Adipocyte (in vitro differentiated cells): ENCODE results near the gene CST4.
A peak's percentile ranks its signal among the peaks of the same experiment; 100 is the strongest.
"Not testable (repeated sequence)": the region's sequence is repeated elsewhere in the genome, so short reads cannot be mapped to it uniquely, and the experiment has no call there.

Experiments used
- DNase-seq: peaks from one replicate; pipeline ENCODE4 v3.0.0-alpha.2; 2015; ENCODE audit warnings: low read depth
- H3K27me3 ChIP-seq: replicated peaks from 2 replicates; pipeline ENCODE4 v1.7.0; 2013; ENCODE audit warnings: mild to moderate bottlenecking, low read length, moderate library complexity; ENCODE audit not compliant: control insufficient read depth, insufficient read depth
- H3K36me3 ChIP-seq: 2 replicates; pipeline ENCODE4 v1.7.0; 2013; ENCODE audit warnings: low read length, mild to moderate bottlenecking, moderate library complexity; ENCODE audit not compliant: control insufficient read depth, insufficient read depth, severe bottlenecking
- H3K4me1 ChIP-seq: 2 replicates; pipeline ENCODE4 v1.7.0; 2013; ENCODE audit warnings: mild to moderate bottlenecking, low read length, moderate library complexity; ENCODE audit not compliant: control insufficient read depth, insufficient read depth
- H3K4me3 ChIP-seq: 2 replicates; pipeline ENCODE4 v1.7.0; 2013; ENCODE audit warnings: mild to moderate bottlenecking, low read length, moderate library complexity
- H3K9ac ChIP-seq: 2 replicates; pipeline ENCODE4 v1.7.0; 2013; ENCODE audit warnings: mild to moderate bottlenecking, low read length, moderate library complexity
- H3K9me3 ChIP-seq: 2 replicates; pipeline ENCODE4 v1.7.0; 2013; ENCODE audit warnings: mild to moderate bottlenecking, low read length, moderate library complexity; ENCODE audit not compliant: control insufficient read depth

Gene CST4

DNA sequence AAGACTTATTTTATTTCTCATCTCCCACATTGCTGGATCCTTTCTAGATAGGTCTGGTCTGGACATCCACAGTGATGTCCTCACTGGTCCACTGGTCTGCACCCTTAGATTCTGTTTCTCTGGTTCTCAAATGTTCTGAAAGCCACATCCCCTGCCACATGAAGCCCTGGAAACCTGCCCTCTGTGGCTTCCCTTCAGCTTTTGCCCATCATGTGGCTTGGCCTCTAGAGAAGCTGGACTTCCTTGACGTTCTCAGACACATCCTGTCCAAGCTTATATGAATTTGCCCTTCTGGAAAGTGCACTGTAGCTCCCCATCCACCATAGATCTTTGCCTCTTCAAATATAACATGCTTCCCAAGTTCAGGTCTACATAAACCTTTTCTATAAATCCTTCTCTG is 18.5 kb downstream of the CST4 start:
- Histone ChIP-seq H3K27me3 (no peaks in the 10 kb centered on the region), H3K4me3 (no peak overlapping the region), H3K36me3 (no peaks in the 10 kb centered on the region), H3K4me1 (peaks cover 17% of the 10 kb centered on the region), H3K9me3 (peaks cover 3% of the 10 kb centered on the region), H3K9ac (no peak overlapping the region)
- DNase-seq: no peak

- no peak overlapping the region for H3K9ac ChIP-seq
- no peaks in the 10 kb centered on the region for H3K36me3 ChIP-seq
- H3K9me3 ChIP-seq: peaks cover 3% of the 10 kb centered on the region
- no peak for DNase-seq
- no peaks in the 10 kb centered on the region for H3K27me3 ChIP-seq
- H3K4me1 ChIP-seq: peaks cover 17% of the 10 kb centered on the region
- H3K4me3 ChIP-seq: no peak overlapping the region
Observed at GRCh38 chr20:23669866-23670265, 19.0 kb downstream of the CST4 start.

DNA sequence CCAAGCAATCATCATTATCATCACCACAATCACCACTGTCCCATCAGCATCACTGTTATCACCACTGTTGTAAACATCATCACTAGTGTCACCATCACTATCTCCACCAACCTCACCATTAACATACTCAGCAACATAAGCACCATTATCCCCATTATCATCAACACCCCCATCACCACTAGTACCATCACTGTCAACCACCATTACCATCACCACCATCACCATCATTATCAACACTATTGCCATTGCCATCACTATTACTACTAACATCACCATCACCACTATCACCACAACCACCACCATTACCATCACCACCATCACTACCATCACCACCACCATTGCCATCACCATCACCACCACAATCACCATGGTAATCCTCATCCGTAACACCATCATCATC is 19.5 kb downstream of the CST4 start:
- Histone ChIP-seq H3K36me3 (no peaks in the 10 kb centered on the region), H3K9ac (no peak overlapping the region), H3K4me1 (peaks cover 17% of the 10 kb centered on the region), H3K27me3 (no peaks in the 10 kb centered on the region), H3K9me3 (peaks cover 3% of the 10 kb centered on the region), H3K4me3 (no peak overlapping the region)
- no peak for DNase-seq

DNA sequence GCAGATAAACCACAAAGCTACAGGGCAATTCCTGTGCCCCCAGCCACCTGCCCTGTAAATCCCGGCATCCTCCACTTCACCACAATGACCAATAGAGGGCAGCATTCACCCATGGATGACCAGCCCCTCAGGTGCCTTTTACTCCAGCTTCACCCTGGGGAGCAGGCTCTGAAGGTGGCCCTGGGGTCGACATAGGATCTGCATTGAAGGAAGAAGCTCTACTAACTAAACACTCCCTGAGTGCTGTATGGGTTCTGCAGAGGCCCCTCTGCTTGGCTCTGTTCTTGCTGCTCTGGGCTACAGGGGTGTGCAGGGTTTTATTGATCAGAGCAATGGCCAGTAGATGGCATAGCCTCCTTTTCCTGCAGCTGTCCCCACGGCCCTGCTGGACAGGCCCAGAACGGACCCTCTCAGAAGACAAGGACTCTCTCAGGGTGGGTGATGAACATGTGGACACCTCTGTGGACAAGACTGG is 20.3 kb downstream of the CST4 start:
- H3K9me3 ChIP-seq: peaks cover 3% of the 10 kb centered on the region
- peak; percentile 82 for DNase-seq
- no peaks in the 10 kb centered on the region for H3K27me3 ChIP-seq
- peaks cover 17% of the 10 kb centered on the region for H3K4me1 ChIP-seq
- no peaks in the 10 kb centered on the region for H3K36me3 ChIP-seq
- no peak overlapping the region for H3K9ac ChIP-seq
- no peak overlapping the region for H3K4me3 ChIP-seq

DNA sequence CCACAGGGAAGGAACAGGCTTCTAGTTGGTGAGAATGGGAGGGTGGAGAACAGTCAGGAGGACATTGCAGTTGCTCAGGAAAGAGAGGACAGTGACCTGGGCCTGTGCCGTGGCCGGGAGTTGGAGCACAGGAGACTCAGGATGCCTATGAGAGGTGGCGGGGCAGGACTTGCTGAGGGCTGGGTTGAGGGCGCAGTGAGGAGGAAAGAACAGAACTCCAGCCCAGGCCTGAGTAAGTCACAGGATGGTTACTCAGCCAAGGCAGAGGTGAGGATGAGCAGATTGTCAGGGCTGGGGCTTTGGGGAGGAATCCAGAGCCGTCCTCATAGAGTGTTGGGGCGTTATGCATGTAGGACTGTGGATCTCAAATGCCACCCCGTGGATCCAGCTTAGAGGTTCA is 21.2 kb downstream of the CST4 start:
- no peak for DNase-seq
- H3K9ac ChIP-seq: no peak overlapping the region
- H3K27me3 ChIP-seq: no peaks in the 10 kb centered on the region
- H3K4me1 ChIP-seq: peaks cover 17% of the 10 kb centered on the region
- no peak overlapping the region for H3K4me3 ChIP-seq
- H3K36me3 ChIP-seq: no peaks in the 10 kb centered on the region
- H3K9me3 ChIP-seq: no peaks in the 10 kb centered on the region

DNA sequence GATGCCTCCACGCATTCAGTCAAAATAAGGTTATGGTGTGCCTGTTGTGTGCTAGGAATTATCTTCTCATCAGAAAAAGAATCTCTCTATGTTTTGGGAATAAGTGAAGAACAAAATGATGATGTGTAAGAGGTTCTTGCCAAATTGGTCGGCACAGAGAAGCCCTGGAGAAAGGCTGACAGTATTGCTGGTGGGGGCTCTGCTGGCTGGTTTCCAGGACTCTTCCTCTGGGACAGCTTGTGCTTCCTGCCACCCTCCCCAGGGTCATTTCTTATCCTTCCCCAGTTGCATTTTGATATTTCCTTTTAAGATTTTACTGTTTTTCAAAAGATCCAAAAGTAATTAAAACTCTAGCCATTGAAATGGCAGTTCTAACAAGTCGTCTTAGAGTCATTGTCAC is 22.1 kb downstream of the CST4 start:
- H3K9me3 ChIP-seq: no peaks in the 10 kb centered on the region
- DNase-seq: no peak
- no peaks in the 10 kb centered on the region for H3K27me3 ChIP-seq
- H3K9ac ChIP-seq: no peak overlapping the region
- no peak overlapping the region for H3K4me3 ChIP-seq
- peaks cover 15% of the 10 kb centered on the region for H3K4me1 ChIP-seq
- no peaks in the 10 kb centered on the region for H3K36me3 ChIP-seq

DNA sequence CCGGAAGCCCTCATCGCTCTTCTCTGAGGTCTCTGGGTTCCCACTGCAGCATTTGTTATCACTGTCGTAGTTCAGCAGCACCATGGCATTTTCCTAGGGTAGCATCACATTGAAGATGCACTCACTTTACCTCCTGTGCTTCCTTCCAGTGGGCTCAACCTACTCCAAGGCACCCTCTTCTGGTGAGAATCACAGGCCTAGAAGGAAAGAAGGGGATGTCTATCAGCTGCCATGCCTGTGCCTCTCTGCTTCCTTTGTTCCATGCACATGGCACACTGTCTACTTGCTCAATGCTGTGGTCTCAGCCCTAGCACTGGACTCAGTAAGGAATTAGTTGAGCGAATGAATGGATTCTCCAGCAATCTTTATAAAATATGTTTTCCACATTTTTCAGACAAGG is 22.6 kb downstream of the CST4 start:
- H3K4me3 ChIP-seq: no peak overlapping the region
- DNase-seq: no peak
- no peaks in the 10 kb centered on the region for H3K9me3 ChIP-seq
- peaks cover 10% of the 10 kb centered on the region for H3K4me1 ChIP-seq
- no peaks in the 10 kb centered on the region for H3K36me3 ChIP-seq
- no peak overlapping the region for H3K9ac ChIP-seq
- no peaks in the 10 kb centered on the region for H3K27me3 ChIP-seq

GRCh38 chr20:23664954-23665353 is 23.9 kb downstream of the CST4 start:
- Histone ChIP-seq H3K27me3 (no peaks in the 10 kb centered on the region), H3K4me1 (peaks cover 20% of the 10 kb centered on the region), H3K4me3 (no peak overlapping the region), H3K36me3 (no peaks in the 10 kb centered on the region), H3K9ac (no peak overlapping the region), H3K9me3 (no peaks in the 10 kb centered on the region)
- no peak for DNase-seq

GRCh38 chr20:23664046-23664445 is 24.8 kb downstream of the CST4 start:
- not testable (repeated sequence) for H3K4me3 ChIP-seq, DNase-seq, H3K9ac ChIP-seq, H3K9me3 ChIP-seq, H3K27me3 ChIP-seq, H3K36me3 ChIP-seq
- peaks cover 22% of the 10 kb centered on the region for H3K4me1 ChIP-seq

DNA sequence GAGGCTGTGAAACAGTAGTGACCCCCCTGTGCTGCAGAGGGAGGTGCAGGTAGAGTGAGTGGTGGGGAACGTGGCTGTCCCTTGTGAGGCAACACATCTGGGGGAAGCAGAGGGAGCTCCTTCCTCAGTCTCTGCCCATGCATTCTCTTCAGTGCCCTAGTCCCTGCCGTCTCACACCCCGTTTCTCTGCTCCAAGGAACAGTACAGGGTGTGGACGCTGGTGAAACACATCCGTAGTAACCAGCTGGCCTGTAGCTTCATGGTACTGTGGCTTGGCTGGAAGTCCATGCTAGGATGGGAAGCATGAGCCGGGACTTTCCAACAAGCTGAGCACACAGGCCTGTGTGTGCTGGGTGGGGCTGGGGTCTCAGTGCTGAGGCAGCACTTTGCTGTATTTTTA is 25.7 kb downstream of the CST4 start:
- Histone ChIP-seq H3K36me3 (no peaks in the 10 kb centered on the region), H3K4me1 (peaks cover 22% of the 10 kb centered on the region), H3K27me3 (no peaks in the 10 kb centered on the region), H3K9ac (no peak overlapping the region), H3K9me3 (no peaks in the 10 kb centered on the region), H3K4me3 (no peak overlapping the region)
- DNase-seq: no peak

DNA sequence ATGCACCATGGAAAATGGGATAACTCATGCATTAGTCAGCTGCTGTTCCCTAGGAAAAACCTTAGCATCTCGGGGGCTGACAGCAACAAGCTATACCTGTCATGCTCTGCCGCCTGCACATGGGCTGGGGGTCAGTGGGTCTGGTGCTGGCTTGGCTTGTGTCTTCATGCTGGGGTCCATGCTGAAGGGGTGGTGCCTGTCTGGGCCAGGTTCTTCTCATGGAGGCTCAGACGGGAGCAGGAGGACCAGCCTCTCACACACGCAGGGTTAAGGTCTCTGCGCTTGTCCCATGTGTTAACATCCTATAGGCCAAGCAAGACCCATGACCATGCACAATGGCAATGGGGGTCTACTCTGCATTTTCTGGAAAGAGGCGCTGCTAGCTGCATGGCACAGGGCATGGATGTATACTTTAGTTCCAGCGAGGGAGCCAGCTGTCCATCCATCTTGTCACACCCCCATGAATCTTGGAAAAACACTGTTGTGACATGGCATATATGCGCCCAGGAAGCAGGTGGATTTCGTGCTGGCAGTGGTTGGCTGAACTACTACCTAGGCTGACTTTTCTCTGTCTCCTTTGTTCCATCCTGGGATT is 26.5 kb downstream of the CST4 start:
- Histone ChIP-seq H3K4me1 (peaks cover 22% of the 10 kb centered on the region), H3K36me3 (no peaks in the 10 kb centered on the region), H3K9me3 (no peaks in the 10 kb centered on the region), H3K27me3 (no peaks in the 10 kb centered on the region), H3K4me3 (no peak overlapping the region), H3K9ac (no peak overlapping the region)
- no peak for DNase-seq

DNA sequence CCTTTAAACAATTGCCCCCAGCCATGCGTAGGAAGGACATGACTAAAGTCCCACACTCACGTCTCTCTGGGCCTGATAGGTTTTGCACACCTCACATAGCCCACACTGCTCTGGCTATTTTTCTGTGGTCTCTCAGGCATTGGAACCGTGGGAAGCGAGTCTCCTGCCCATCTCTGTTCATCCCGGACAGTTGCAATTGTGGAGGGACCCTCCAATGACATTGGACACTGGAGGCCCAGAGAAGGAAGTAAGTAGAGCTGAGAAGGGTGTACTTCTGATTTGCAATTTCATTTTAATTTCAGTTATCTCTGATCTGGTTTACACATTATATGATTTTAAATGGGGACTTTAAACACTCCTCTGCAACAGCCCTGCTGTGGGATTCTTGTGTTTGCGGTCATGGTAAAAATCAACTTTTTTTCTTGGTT is 27.8 kb downstream of the CST4 start:
- Histone ChIP-seq H3K9ac (no peak overlapping the region), H3K4me3 (no peak overlapping the region), H3K9me3 (no peaks in the 10 kb centered on the region), H3K27me3 (no peaks in the 10 kb centered on the region), H3K4me1 (peaks cover 17% of the 10 kb centered on the region), H3K36me3 (no peaks in the 10 kb centered on the region)
- DNase-seq: no peak
